Neuronal stem cell (in vitro differentiated cells): Measurements from ENCODE around the gene EGR1.

Experiments used
- DNase-seq: peaks from one replicate; pipeline ENCODE4 v3.0.0-alpha.2; 2013; ENCODE audit warnings: low spot score
- H2AFZ ChIP-seq: one replicate; pipeline ENCODE4 v1.6.1; 2013; ENCODE audit warnings: mild to moderate bottlenecking, low read length, inconsistent platforms
- H2AK5ac ChIP-seq: 2 replicates; pipeline ENCODE4 v1.6.1; 2013; ENCODE audit warnings: low read depth, mild to moderate bottlenecking, inconsistent platforms, low read length, moderate library complexity, mixed read lengths
- H2BK120ac ChIP-seq: 2 replicates; pipeline ENCODE4 v1.6.1; 2013; ENCODE audit warnings: low read depth, mild to moderate bottlenecking, inconsistent platforms, low read length, moderate library complexity, mixed read lengths
- H2BK12ac ChIP-seq: one replicate; pipeline ENCODE4 v1.6.1; 2013; ENCODE audit warnings: low read length, inconsistent platforms
- H2BK15ac ChIP-seq: 2 replicates; pipeline ENCODE4 v1.6.1; 2013; ENCODE audit warnings: mild to moderate bottlenecking, low read length, inconsistent platforms, mixed read lengths
- H2BK5ac ChIP-seq: one replicate; pipeline ENCODE4 v1.6.1; 2013; ENCODE audit warnings: inconsistent platforms, mild to moderate bottlenecking, low read length, moderate library complexity
- H3K14ac ChIP-seq: one replicate; pipeline ENCODE4 v1.6.1; 2013; ENCODE audit warnings: low read length, inconsistent platforms
- H3K18ac ChIP-seq: 2 replicates; pipeline ENCODE4 v1.6.1; 2013; ENCODE audit warnings: low read length, inconsistent platforms
- H3K23ac ChIP-seq: 2 replicates; pipeline ENCODE4 v1.6.1; 2013; ENCODE audit warnings: low read depth, mild to moderate bottlenecking, mixed read lengths, low read length, inconsistent platforms; ENCODE audit not compliant: poor library complexity
- H3K27ac ChIP-seq: replicated peaks from 3 replicates; pipeline ENCODE4 v1.5.1; 2013; ENCODE audit warnings: low read length, inconsistent platforms
- H3K27me3 ChIP-seq, 3 experiments: 2 replicates each; pipeline ENCODE4 v1.6.1; 2013; ENCODE audit warnings: low read length in 3 of 3, mild to moderate bottlenecking in 2 of 3, inconsistent platforms in 1 of 3, low read depth in 1 of 3, mixed read lengths in 1 of 3, moderate library complexity in 1 of 3; ENCODE audit not compliant: control insufficient read depth in 3 of 3, insufficient read depth in 3 of 3
- H3K36me3 ChIP-seq, 2 donors: replicated peaks in 1 of 2; 2 replicates each; pipeline ENCODE4 v1.6.1; 2013; ENCODE audit warnings: low read length in 2 of 2; ENCODE audit not compliant: control insufficient read depth in 2 of 2, insufficient read depth in 2 of 2
- H3K4ac ChIP-seq: 2 replicates; pipeline ENCODE4 v1.6.1; 2013; ENCODE audit warnings: inconsistent platforms, mild to moderate bottlenecking, low read length, moderate library complexity
- H3K4me1 ChIP-seq, 2 donors: 1 replicate in 1 of 2; 2 replicates in 1 of 2; pipeline ENCODE4 v1.6.1; 2013; ENCODE audit warnings: low read length in 2 of 2, low read depth in 1 of 2; ENCODE audit not compliant: control insufficient read depth in 2 of 2, insufficient read depth in 1 of 2
- H3K4me2 ChIP-seq: one replicate; pipeline ENCODE4 v1.6.1; 2013; ENCODE audit warnings: mild to moderate bottlenecking, low read length, inconsistent platforms; ENCODE audit not compliant: insufficient read depth, poor library complexity, severe bottlenecking
- H3K4me3 ChIP-seq, 2 donors: 2 replicates each; pipeline ENCODE4 v1.5.1; 2013; ENCODE audit warnings: low read length in 2 of 2, mild to moderate bottlenecking in 2 of 2, inconsistent platforms in 1 of 2, moderate library complexity in 1 of 2
- H3K79me1 ChIP-seq: one replicate; pipeline ENCODE4 v1.6.1; 2013; ENCODE audit warnings: low read depth, mild to moderate bottlenecking, inconsistent platforms, low read length, moderate library complexity
- H3K9ac ChIP-seq: one replicate; pipeline ENCODE4 v1.6.1; 2013; ENCODE audit warnings: mild to moderate bottlenecking, low read depth, low read length, inconsistent platforms; ENCODE audit not compliant: poor library complexity
- H3K9me3 ChIP-seq, 2 donors: replicated peaks in 1 of 2; 2 replicates each; pipeline versions ENCODE3 to v1.6.1; 2013; ENCODE audit warnings: low read length in 2 of 2, mild to moderate bottlenecking in 2 of 2, inconsistent platforms in 1 of 2, low read depth in 1 of 2, mixed read lengths in 1 of 2, moderate library complexity in 1 of 2; ENCODE audit not compliant: control insufficient read depth in 2 of 2, insufficient read depth in 1 of 2
- H4K8ac ChIP-seq: one replicate; pipeline ENCODE4 v1.6.1; 2013; ENCODE audit warnings: low read depth, mild to moderate bottlenecking, inconsistent platforms, low read length, moderate library complexity
- H4K91ac ChIP-seq: one replicate; pipeline ENCODE4 v1.6.1; 2013; ENCODE audit warnings: low read length, low read depth, mild to moderate bottlenecking, inconsistent platforms; ENCODE audit not compliant: poor library complexity
- WGBS, 2 donors: extraction: QIAGEN DNeasy Blood & Tissue Kit; methylation state at CpG; one replicate each; pipeline ENCODE4 v1.1.7; 2013; ENCODE audit warnings: missing lambda C conversion rate in 2 of 2, mixed read lengths in 1 of 2; ENCODE audit not compliant: insufficient read length in 2 of 2, insufficient replicate concordance in 1 of 2; ENCODE audit errors: extremely low coverage in 2 of 2; 5-methylcytosine and 5-hydroxymethylcytosine counted together

EGR1 gene

GRCh38 chr5:138453590-138453989 lies 11.7 kb upstream of the EGR1 start:
- no peak for DNase-seq
- H3K4me3 ChIP-seq, result no peak overlapping the region
- peak overlapping the region; percentile 19 for H2AK5ac ChIP-seq
- no peak overlapping the region for H4K8ac ChIP-seq
- H2BK15ac ChIP-seq, result no peak overlapping the region
- no peak overlapping the region for H2BK120ac ChIP-seq
- no peak overlapping the region for H4K91ac ChIP-seq
- no CpG with 5 or more reads among the region's 13 CpGs for WGBS, 2 donors
- no peak overlapping the region for H2BK12ac ChIP-seq
- no peak overlapping the region for H3K4me2 ChIP-seq
- no peaks in the 10 kb centered on the region for H3K27me3 ChIP-seq
- H2BK5ac ChIP-seq, result no peak overlapping the region
- H3K4me1 ChIP-seq, result peaks cover 15 to 20% of the 10 kb centered on the region in 2 donors
- H3K18ac ChIP-seq, result no peak overlapping the region
- no peak overlapping the region for H3K27ac ChIP-seq
- no peak overlapping the region for H3K23ac ChIP-seq
- H3K9me3 ChIP-seq, result no peaks in the 10 kb centered on the region
- no peak overlapping the region for H3K9ac ChIP-seq
- no peak overlapping the region for H2AFZ ChIP-seq
- H3K36me3 ChIP-seq, result no peaks in the 10 kb centered on the region
- no peaks in the 10 kb centered on the region for H3K79me1 ChIP-seq
- H3K14ac ChIP-seq, result no peak overlapping the region
- H3K4ac ChIP-seq, result no peak overlapping the region

- H3K4me1 ChIP-seq, result peaks cover 10 to 20% of the 10 kb centered on the region in 2 donors
- no peak overlapping the region for H2AFZ ChIP-seq
- H2AK5ac ChIP-seq, result peak overlapping the region; percentile 19
- no peaks in the 10 kb centered on the region for H3K36me3 ChIP-seq
- DNase-seq, result no peak
- WGBS, 2 donors, result no CpG with 5 or more reads among the region's 8 CpGs
- H3K27me3 ChIP-seq, result no peaks in the 10 kb centered on the region
- no peak overlapping the region for H2BK120ac ChIP-seq
- H3K4me3 ChIP-seq, result no peak overlapping the region
- H3K23ac ChIP-seq, result peak overlapping the region; percentile 76
- no peak overlapping the region for H3K4ac ChIP-seq
- H4K8ac ChIP-seq, result no peak overlapping the region
- peak overlapping the region; percentile 67 for H3K18ac ChIP-seq
- H3K4me2 ChIP-seq, result no peak overlapping the region
- H4K91ac ChIP-seq, result no peak overlapping the region
- H3K27ac ChIP-seq, result no peak overlapping the region
- H3K14ac ChIP-seq, result no peak overlapping the region
- no peak overlapping the region for H2BK12ac ChIP-seq
- H2BK5ac ChIP-seq, result no peak overlapping the region
- H3K9me3 ChIP-seq, result no peaks in the 10 kb centered on the region
- H3K79me1 ChIP-seq, result no peaks in the 10 kb centered on the region
- H3K9ac ChIP-seq, result no peak overlapping the region
- no peak overlapping the region for H2BK15ac ChIP-seq
These were observed 11.2 kb upstream of the EGR1 start for GRCh38 chr5:138454121-138454520.

DNA sequence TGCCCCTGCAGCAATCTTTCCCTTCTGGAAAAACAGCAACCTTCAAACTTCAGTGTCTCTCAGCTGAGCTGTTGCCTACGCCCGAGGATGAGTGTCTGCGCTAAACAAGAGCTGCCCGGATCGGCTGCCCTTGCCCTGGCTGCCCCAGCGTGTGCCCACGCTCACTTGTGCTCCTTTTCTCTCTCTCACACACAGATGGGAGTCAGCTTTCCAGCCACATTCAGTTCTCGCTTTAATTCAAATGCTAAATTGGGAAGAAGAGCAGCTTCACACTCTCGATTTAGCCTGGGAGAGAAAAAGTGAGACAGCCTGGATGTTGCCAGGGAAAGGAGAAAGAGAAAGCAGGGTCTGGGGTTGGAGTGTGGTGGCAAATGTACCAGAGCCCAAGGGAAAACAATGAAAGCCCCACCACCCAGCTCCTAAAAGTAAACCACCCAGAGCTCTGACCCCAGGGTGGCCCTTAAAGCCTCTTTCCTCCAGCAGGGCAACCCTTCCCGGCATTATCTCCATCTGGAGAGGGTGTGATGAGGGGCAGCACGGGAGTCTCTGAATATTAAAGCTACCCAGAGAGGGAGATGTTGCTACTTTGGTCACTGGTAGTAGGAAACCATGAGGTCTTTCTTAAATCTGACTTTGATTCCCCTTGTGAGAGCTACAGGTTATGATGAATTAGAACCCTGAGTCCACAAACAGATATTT lies 9.9 kb upstream of the EGR1 start:
- Histone ChIP-seq H2BK5ac (no peak overlapping the region), H4K8ac (no peak overlapping the region), H3K36me3 (no peaks in the 10 kb centered on the region), H3K4me3 (no peak overlapping the region), H3K4me1 (peaks cover 2 to 17% of the 10 kb centered on the region in 2 donors), H3K18ac (no peak overlapping the region), H3K23ac (no peak overlapping the region), H3K4me2 (no peak overlapping the region), H3K9me3 (no peaks in the 10 kb centered on the region), H3K79me1 (no peaks in the 10 kb centered on the region), H3K9ac (no peak overlapping the region), H4K91ac (no peak overlapping the region), H2BK12ac (peak overlapping the region; percentile 64), H2AFZ (peak overlapping the region; percentile 79), H2BK120ac (no peak overlapping the region), H3K14ac (no peak overlapping the region), H3K27ac (no peak overlapping the region), H3K4ac (no peak overlapping the region), H2BK15ac (no peak overlapping the region), H3K27me3 (no peaks in the 10 kb centered on the region), H2AK5ac (no peak overlapping the region)
- no CpG with 5 or more reads among the region's 11 CpGs for WGBS, 2 donors
- DNase-seq, result no peak

GRCh38 chr5:138457531-138458275 lies 7.6 kb upstream of the EGR1 start:
- Histone ChIP-seq H3K14ac (no peak overlapping the region), H3K18ac (no peak overlapping the region), H3K9ac (no peak overlapping the region), H2BK12ac (no peak overlapping the region), H4K91ac (no peak overlapping the region), H3K23ac (peak overlapping the region; percentile 37), H3K4ac (no peak overlapping the region), H2AK5ac (no peak overlapping the region), H3K4me1 (peaks cover 2 to 17% of the 10 kb centered on the region in 2 donors), H3K79me1 (no peaks in the 10 kb centered on the region), H3K27me3 (no peaks in the 10 kb centered on the region), H2BK5ac (no peak overlapping the region), H3K9me3 (no peaks in the 10 kb centered on the region), H2BK120ac (no peak overlapping the region), H2BK15ac (no peak overlapping the region), H3K36me3 (no peaks in the 10 kb centered on the region), H2AFZ (peak overlapping the region; percentile 93), H3K27ac (no peak overlapping the region), H3K4me3 (no peak overlapping the region), H3K4me2 (no peak overlapping the region), H4K8ac (no peak overlapping the region)
- no CpG with 5 or more reads among the region's 12 CpGs for WGBS, 2 donors
- DNase-seq, result no peak
